Measurements from ENCODE around the gene EPOP. TPM values are rescaled to one million over a fixed set of nuclear protein-coding genes. Genes with fewer than 3 reads are reported as not detected.

EPOP gene
- total and polyA plus RNA-seq, 4 donors: 0.40 to 2.8 (median 2.2) TPM

DNA sequence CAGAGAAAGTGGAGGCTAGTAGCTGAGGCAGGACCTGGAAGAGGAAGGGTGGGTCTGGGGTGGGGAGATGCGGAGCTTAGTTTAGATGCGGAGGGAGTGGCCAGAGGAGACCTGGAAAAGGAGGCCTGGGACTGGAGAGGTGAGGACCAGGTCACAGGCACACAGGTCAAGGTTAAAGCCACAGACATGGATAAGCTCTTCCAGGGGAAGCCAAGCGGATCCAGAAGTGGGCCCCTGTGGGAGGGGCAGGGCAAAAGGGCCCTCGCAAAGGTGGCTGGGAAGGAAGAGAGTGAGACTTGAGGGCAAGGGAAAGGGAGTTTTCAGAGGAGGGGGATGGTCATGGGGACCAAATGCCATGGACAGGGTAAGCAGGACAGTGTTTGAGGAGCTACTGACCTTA, 16.4 kb upstream of the EPOP start:
- TF ChIP-seq CTCF (IDR thresholded peaks at IDR 0.05; ENCODE audit: control extremely low read depth, extremely low read depth): no peak
- DNase-seq: no peak
- H3K27ac ChIP-seq (ENCODE audit: low read depth in 1 of 2, low read length in 1 of 2): peak overlapping the region in 1 of 2 donors; percentile 26
- H3K36me3 ChIP-seq (ENCODE audit: control insufficient read depth in 4 of 4, insufficient read depth in 4 of 4, low read length in 4 of 4): no peaks in the 10 kb centered on the region
- H3K27me3 ChIP-seq (ENCODE audit: control insufficient read depth in 3 of 3, insufficient read depth in 3 of 3, low read length in 2 of 3): no peaks in the 10 kb centered on the region
- H3K9ac ChIP-seq (ENCODE audit: insufficient read depth in 1 of 2, low read length in 2 of 2): no peak overlapping the region
- ATAC-seq (ENCODE audit: insufficient read depth, low FRiP score): no peak
- WGBS, 2 donors: 81 to 87% methylated on average over 4 of the region's 4 CpGs
- H3K9me3 ChIP-seq (ENCODE audit: control insufficient read depth in 4 of 4, insufficient read depth in 3 of 4, low read length in 3 of 4): no peaks in the 10 kb centered on the region
- H3K4me3 ChIP-seq: no peak overlapping the region
- peaks cover 0 to 15% (median 11%) of the 10 kb centered on the region in 5 donors for H3K4me1 ChIP-seq (ENCODE audit: control insufficient read depth in 5 of 5, insufficient read depth in 5 of 5, low read length in 5 of 5)

DNA sequence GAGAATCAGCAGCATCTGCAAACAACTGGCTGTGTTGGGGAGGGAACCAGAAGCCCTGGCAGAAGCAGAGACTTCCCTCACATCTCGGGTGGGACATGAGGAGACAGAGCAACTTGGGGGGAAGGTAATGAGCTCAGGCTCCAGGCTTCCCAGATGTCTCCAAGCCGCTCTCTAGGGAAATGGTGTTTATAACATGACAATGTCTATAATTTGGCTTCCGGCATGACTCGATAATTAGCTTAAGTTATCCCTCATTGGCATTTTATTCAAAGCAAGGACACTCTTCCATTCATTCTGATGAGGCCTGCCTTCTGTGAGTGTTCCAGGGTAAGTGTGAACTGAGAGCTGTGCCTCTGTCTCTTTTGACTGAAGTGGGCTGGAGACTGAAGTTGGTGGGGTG, 15.6 kb upstream of the EPOP start:
- 71 to 81% methylated on average over 4 of the region's 4 CpGs for WGBS, 2 donors
- Histone ChIP-seq H3K9me3 (ENCODE audit: control insufficient read depth in 4 of 4, insufficient read depth in 3 of 4, low read length in 3 of 4) (no peaks in the 10 kb centered on the region), H3K27ac (ENCODE audit: low read depth in 1 of 2, low read length in 1 of 2) (no peak overlapping the region), H3K4me1 (ENCODE audit: control insufficient read depth in 5 of 5, insufficient read depth in 5 of 5, low read length in 5 of 5) (peaks cover 0 to 15% (median 11%) of the 10 kb centered on the region in 5 donors), H3K9ac (ENCODE audit: insufficient read depth in 1 of 2, low read length in 2 of 2) (no peak overlapping the region), H3K27me3 (ENCODE audit: control insufficient read depth in 3 of 3, insufficient read depth in 3 of 3, low read length in 2 of 3) (no peaks in the 10 kb centered on the region), H3K36me3 (ENCODE audit: control insufficient read depth in 4 of 4, insufficient read depth in 4 of 4, low read length in 4 of 4) (no peaks in the 10 kb centered on the region), H3K4me3 (no peak overlapping the region)
- ATAC-seq (ENCODE audit: insufficient read depth, low FRiP score): no peak
- TF ChIP-seq CTCF (IDR thresholded peaks at IDR 0.05; ENCODE audit: control extremely low read depth, extremely low read depth): no peak
- DNase-seq: no peak

GRCh38 chr17:38687286-38687685, 12.5 kb upstream of the EPOP start:
- peaks cover 0 to 6% (median 0%) of the 10 kb centered on the region in 5 donors for H3K4me1 ChIP-seq (ENCODE audit: control insufficient read depth in 5 of 5, insufficient read depth in 5 of 5, low read length in 5 of 5)
- H3K27ac ChIP-seq (ENCODE audit: low read depth in 1 of 2, low read length in 1 of 2): no peak overlapping the region
- H3K9ac ChIP-seq (ENCODE audit: insufficient read depth in 1 of 2, low read length in 2 of 2): no peak overlapping the region
- H3K27me3 ChIP-seq (ENCODE audit: control insufficient read depth in 3 of 3, insufficient read depth in 3 of 3, low read length in 2 of 3): no peaks in the 10 kb centered on the region
- no peak for TF ChIP-seq CTCF (IDR thresholded peaks at IDR 0.05; ENCODE audit: control extremely low read depth, extremely low read depth)
- WGBS, 2 donors: 90 to 92% methylated on average over 5 of the region's 5 CpGs
- DNase-seq (no peak), ATAC-seq (ENCODE audit: insufficient read depth, low FRiP score) (no peak)
- H3K36me3 ChIP-seq (ENCODE audit: control insufficient read depth in 4 of 4, insufficient read depth in 4 of 4, low read length in 4 of 4): no peaks in the 10 kb centered on the region
- no peaks in the 10 kb centered on the region for H3K9me3 ChIP-seq (ENCODE audit: control insufficient read depth in 4 of 4, insufficient read depth in 3 of 4, low read length in 3 of 4)
- H3K4me3 ChIP-seq: no peak overlapping the region

- H3K9ac ChIP-seq (ENCODE audit: insufficient read depth in 1 of 2, low read length in 2 of 2): no peak overlapping the region
- no peaks in the 10 kb centered on the region for H3K27me3 ChIP-seq (ENCODE audit: control insufficient read depth in 3 of 3, insufficient read depth in 3 of 3, low read length in 2 of 3)
- no peak for TF ChIP-seq CTCF (IDR thresholded peaks at IDR 0.05; ENCODE audit: control extremely low read depth, extremely low read depth)
- H3K27ac ChIP-seq (ENCODE audit: low read depth in 1 of 2, low read length in 1 of 2): no peak overlapping the region
- WGBS, 2 donors: 71 to 74% methylated on average over 12 of the region's 12 CpGs
- H3K4me1 ChIP-seq (ENCODE audit: control insufficient read depth in 5 of 5, insufficient read depth in 5 of 5, low read length in 5 of 5): peaks cover 0 to 4% (median 0%) of the 10 kb centered on the region in 5 donors
- no peaks in the 10 kb centered on the region for H3K36me3 ChIP-seq (ENCODE audit: control insufficient read depth in 4 of 4, insufficient read depth in 4 of 4, low read length in 4 of 4)
- no peaks in the 10 kb centered on the region for H3K9me3 ChIP-seq (ENCODE audit: control insufficient read depth in 4 of 4, insufficient read depth in 3 of 4, low read length in 3 of 4)
- DNase-seq (no peak), ATAC-seq (ENCODE audit: insufficient read depth, low FRiP score) (no peak)
- no peak overlapping the region for H3K4me3 ChIP-seq
These were observed 10.7 kb upstream of the EPOP start for GRCh38 chr17:38685491-38685890.

Measured in lung (tissue), 12 donors.